ENCODE measurements around the gene NDUFAF2.

DNA sequence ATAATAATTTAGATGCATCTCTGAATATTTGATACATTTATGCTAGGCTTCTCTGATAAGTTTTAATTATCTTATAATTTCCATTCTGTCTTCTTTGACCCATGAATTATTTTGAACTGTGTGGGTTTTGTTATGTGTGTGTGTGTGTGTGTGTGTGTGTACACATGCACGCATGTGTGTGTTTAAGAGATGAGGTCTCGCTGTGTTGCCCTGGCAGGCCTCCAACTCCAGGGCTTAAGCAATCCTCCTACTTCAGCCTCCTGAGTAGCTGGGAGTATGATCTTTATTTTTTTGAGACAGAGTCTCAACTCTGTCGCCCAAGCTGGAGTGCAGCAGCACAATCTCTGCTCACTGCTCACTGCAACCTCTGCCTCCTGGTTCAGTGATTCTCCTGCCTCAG lies 75.4 kb downstream of the NDUFAF2 start:
- no peak for TF ChIP-seq POLR2A (IDR thresholded peaks at IDR 0.05)
- TF ChIP-seq, protein P1, sequence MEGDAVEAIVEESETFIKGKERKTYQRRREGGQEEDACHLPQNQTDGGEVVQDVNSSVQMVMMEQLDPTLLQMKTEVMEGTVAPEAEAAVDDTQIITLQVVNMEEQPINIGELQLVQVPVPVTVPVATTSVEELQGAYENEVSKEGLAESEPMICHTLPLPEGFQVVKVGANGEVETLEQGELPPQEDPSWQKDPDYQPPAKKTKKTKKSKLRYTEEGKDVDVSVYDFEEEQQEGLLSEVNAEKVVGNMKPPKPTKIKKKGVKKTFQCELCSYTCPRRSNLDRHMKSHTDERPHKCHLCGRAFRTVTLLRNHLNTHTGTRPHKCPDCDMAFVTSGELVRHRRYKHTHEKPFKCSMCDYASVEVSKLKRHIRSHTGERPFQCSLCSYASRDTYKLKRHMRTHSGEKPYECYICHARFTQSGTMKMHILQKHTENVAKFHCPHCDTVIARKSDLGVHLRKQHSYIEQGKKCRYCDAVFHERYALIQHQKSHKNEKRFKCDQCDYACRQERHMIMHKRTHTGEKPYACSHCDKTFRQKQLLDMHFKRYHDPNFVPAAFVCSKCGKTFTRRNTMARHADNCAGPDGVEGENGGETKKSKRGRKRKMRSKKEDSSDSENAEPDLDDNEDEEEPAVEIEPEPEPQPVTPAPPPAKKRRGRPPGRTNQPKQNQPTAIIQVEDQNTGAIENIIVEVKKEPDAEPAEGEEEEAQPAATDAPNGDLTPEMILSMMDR (IDR thresholded peaks at IDR 0.05), result no peak

Data from Peyer's patch (tissue), 4 donors.